H1 (cell line): ENCODE results near the gene SUGP2.

Source experiments
- BRCA1 ChIP-seq: IDR thresholded peaks from 2 replicates; pipeline ENCODE4 v1.6.1; 2012; ENCODE audit warnings: low read depth, low read length, improper control_type of control experiment
- CTCF ChIP-seq, 3 experiments: IDR thresholded peaks; 1 replicate in 2 of 3; 2 replicates in 1 of 3; pipeline versions ENCODE4 v1.5.1 to v1.6.1; 2011; ENCODE audit warnings: low read length in 3 of 3, mild to moderate bottlenecking in 3 of 3, inconsistent platforms in 2 of 3, low read depth in 1 of 3, moderate library complexity in 1 of 3; ENCODE audit not compliant: insufficient read depth in 1 of 3; ENCODE audit errors: control extremely low read depth in 1 of 3
- EZH2 ChIP-seq: fragments of 200-600 bp; sonication (generic); IDR thresholded peaks from 2 replicates; pipeline ENCODE4 v1.7.1; 2012; ENCODE audit warnings: low read depth, mild to moderate bottlenecking, moderate library complexity, low read length, inconsistent platforms; ENCODE audit not compliant: severe bottlenecking
- JUND ChIP-seq: IDR thresholded peaks from 2 replicates; pipeline ENCODE4 v1.6.1; 2011; ENCODE audit warnings: mild to moderate bottlenecking, improper control_type of control experiment, low read length
- POLR2A ChIP-seq, 2 experiments: IDR thresholded peaks; 1 replicate in 1 of 2; 2 replicates in 1 of 2; pipeline ENCODE4 v1.6.1; 2011; ENCODE audit warnings: low read depth in 2 of 2, low read length in 2 of 2, mild to moderate bottlenecking in 2 of 2; ENCODE audit errors: control extremely low read depth in 1 of 2
- TBP ChIP-seq: IDR thresholded peaks from 2 replicates; pipeline ENCODE4 v1.6.1; 2011; ENCODE audit warnings: low read depth, low read length, improper control_type of control experiment

- TF ChIP-seq CTCF (IDR thresholded peaks at IDR 0.05; ENCODE audit: control extremely low read depth in 1 of 3, insufficient read depth in 1 of 3, low read depth in 1 of 3, low read length in 3 of 3) = no peak
- no peak for TF ChIP-seq POLR2A (IDR thresholded peaks at IDR 0.05; ENCODE audit: control extremely low read depth in 1 of 2, low read depth in 2 of 2, low read length in 2 of 2)
- TF ChIP-seq EZH2 = no peak
- no peak for TF ChIP-seq JUND
- no peak for TF ChIP-seq TBP
- no peak for TF ChIP-seq BRCA1
These were observed 67.0 kb downstream of the SUGP2 start for GRCh38 chr19:18966307-18966706.
